Astrocyte (in vitro differentiated cells and primary cell): ENCODE data around the gene SLC38A8.

Experiments
- CTCF ChIP-seq: IDR thresholded peaks from 2 replicates; pipeline ENCODE4 v1.5.1; 2011; ENCODE audit warnings: low read depth, mild to moderate bottlenecking, inconsistent platforms, low read length, moderate library complexity; ENCODE audit not compliant: insufficient read depth
- EZH2 ChIP-seq: IDR thresholded peaks from 2 replicates; pipeline ENCODE4 v1.6.1; 2012; ENCODE audit warnings: mild to moderate bottlenecking, low read length, inconsistent platforms; ENCODE audit not compliant: insufficient read depth

GRCh38 chr16:84080378-84080777, 37.8 kb upstream of the SLC38A8 start:
- TF ChIP-seq CTCF = no peak
- no peak for TF ChIP-seq EZH2
